T1000 (cell line): ENCODE measurements around the gene RNF8.
A peak's percentile ranks its signal among the peaks of the same experiment; 100 is the strongest.
"Not testable (repeated sequence)": the region's sequence is repeated elsewhere in the genome, so short reads cannot be mapped to it uniquely, and the experiment has no call there.

ENCODE experiments used
- DNase-seq: peaks from one replicate; lab custom pipeline; 2025; ENCODE audit warnings: mixed read lengths; lab: John Stamatoyannopoulos, UW

The RNF8 gene, protein sequence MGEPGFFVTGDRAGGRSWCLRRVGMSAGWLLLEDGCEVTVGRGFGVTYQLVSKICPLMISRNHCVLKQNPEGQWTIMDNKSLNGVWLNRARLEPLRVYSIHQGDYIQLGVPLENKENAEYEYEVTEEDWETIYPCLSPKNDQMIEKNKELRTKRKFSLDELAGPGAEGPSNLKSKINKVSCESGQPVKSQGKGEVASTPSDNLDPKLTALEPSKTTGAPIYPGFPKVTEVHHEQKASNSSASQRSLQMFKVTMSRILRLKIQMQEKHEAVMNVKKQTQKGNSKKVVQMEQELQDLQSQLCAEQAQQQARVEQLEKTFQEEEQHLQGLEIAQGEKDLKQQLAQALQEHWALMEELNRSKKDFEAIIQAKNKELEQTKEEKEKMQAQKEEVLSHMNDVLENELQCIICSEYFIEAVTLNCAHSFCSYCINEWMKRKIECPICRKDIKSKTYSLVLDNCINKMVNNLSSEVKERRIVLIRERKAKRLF

DNA sequence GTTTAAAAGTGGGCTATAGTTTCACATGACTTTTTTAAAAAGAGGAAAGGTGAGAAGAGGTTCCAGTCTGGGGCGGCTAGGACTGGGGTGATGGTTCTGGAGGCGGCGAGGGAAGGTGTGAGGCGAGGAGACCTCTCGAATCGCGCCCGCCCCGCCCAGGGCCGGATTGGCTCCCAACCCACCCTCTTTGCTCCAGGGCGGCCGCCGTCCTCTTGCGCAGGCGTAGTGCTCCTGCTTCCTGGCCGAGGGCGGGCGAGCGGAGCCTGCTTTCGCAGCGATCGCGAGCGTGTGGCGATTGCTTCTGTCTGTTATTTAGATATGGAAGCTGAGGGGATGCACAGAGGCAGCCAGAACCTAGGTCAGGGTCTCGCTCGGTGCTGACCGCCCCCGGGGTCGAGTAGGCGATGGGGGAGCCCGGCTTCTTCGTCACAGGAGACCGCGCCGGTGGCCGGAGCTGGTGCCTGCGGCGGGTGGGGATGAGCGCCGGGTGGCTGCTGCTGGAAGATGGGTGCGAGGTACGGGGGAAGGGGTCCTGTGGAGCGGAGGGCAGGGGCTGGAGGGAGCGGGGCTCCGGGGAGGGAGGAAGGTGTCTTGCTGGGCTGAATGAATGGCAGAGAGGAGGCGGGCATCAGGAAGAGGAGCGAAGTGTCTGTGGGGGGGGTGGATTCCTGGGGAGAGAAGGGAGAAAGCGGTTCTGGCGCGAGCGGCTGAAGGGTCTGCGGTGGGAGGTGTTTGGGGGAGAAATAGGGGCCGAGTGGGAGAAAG is at the start of gene RNF8:
RNF8 (plus strand) TSS at position 223 of the 765 bp plus-strand sequence; CDS start at position 405, 182 bp downstream.
- peak; percentile 83 for DNase-seq

DNA sequence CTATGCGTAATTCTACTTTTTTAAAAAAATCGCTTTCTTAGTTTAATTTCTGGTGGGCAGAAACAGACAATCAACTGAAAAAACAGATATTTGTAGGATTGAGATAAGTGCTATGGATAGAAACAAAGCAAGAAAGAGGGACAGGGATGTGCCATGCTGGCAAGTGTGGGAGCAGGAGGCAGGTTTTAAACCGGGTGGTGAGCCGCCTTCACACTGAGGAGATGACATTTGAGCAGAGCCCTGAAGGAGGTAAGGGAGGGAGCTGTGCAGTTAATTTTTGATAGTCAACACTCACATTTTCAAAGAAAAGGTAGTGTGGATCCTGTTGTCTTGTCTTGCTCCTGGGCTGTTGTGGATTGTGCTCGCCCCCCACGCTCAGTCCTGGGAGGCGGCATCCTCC is 49.0 kb upstream of the RNF8 start:
- no peak for DNase-seq

DNA sequence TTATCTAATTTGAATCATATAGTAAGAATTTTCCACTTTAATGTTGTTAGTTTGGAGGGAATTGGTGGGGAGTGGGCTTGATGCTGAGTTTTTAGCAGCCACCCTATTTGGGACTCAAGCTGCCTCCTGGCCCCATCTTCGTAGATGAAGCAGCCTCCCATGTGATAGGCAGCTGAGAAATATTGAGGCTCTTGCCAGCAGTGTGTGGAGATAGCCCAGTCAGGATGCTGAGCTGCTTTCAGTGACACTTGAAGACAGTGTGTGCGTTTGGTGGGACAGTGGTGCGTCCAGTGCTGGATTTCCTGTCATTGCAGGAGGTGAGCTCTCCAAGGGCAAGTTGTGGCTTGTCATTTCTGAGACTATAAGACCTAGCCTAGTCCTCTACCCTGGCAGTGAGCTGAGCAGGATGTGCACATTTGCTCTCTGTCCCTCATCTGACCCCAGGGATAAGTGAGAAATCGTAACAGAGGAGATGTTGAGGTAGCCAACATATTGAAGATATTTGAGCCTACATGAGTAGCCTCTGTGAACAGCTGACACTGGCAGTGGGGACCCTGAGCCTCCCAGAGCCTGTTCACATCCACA is 47.9 kb upstream of the RNF8 start:
- DNase-seq = no peak

DNA sequence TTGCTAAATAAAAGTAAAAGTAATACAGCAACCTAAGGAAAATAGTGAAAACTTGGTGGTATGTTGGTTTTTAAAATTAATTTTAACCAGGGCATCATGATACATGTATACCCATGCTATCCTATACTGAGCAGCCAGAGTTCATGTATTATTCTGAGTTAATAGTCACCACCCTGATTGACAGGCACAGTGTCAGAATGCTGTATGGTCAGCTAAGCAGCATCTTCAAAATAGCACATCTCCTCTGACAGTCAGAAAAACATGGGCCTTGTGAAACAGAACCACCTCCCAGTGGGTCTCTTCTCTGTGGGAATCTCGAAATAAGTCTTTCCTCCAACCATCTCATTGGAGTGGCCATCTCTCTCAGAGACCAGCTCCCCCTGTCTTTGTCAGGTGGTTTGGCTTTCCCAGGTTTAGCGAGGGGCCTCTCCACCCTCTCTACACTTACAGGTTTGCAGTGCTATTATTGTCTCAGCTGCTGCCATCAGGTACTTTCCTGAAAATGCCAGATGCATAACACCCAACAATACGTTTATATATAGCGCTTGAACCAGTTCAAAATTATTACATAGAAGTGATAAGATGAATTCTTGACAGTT is 47.1 kb upstream of the RNF8 start:
- no peak for DNase-seq

DNA sequence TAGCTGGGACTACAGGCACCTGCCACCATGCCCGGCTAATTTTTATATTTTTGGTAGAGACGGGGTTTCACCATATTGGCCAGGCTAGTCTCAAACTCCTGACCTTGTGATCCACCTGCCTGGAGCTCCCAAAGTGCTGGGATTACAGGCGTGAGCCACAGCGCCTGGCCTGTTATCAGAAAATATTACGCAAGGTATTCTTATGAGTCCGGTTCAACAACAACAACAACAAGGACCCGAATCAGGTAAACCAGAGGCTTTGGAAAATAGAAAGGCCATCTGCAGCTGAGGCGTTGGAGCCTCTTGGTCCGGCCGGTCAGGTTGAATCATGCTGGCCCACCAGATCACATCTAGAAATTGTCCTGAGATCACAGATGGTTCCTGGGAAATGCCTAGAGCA is 46.3 kb upstream of the RNF8 start:
- DNase-seq = not testable (repeated sequence)

DNA sequence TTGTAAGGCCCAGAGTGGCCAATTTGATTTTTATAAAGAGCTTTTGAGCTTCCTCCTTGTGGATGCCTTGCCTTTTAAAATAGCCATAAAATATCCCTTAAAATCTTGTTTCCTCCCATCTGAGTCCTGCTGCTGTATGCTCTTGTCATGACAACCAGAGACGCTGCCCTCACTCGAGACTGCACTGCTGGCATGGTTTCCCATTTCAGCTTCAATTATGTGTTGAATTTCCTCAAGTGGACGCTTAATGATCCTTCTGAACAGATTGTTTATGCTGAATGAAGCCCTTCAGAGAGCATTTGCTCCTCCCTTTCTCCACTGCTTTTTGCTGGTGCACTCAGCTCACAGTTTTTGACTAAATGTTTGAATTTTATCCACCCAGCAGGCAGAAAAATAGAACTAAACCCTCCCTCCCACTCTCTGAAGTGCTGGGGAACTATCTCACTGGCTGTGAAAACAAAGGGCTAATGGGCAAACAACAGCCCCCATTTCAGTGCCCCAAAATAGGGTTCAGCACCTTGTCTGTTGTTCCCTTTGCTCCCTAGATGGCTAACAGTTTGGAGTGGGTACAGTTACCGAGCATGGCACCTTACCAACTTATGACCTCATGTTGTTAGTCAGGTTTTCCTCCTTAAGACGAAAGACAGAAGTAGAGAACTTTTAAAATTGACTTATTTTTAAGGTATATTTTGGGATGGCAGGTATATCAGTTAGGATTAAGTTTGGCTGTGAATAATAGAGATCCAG is 45.5 kb upstream of the RNF8 start:
- DNase-seq = no peak

DNA sequence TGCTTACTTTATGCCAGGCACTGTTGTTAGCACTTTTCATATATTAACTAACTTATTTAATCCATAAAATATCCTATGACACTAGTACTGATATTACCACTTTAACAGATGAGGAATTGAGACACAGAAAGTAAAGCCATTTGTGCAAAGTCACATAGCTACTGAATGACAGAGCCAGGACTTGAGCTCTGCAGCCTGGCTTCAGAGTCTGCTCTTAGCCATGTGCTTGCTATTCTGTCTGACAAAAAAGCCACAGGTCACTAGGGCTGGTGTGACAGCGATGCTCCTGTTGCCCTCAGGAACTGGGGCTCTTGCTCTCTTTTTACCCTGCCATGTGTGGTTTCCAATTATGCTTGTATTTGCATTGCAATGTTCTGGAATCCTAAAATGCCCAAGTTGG is 44.7 kb upstream of the RNF8 start:
- no peak for DNase-seq

DNA sequence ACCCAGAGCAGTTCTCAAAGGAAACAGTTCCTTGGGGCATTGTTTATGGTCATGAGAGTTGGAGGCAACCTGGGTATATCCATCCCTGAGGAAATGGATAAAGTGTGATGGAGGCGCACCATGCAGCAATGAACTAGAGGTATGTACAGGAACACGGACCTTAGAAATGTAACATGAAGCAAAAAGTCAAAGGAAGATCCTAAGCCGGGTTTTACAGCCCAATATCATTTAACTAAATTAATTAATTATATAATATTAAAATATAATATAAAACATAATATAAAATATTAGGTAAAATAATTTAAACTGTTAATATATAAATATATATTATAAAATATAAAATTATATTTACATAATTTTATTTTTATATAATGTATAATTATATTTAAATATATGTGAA is 44.1 kb upstream of the RNF8 start:
- DNase-seq = no peak

DNA sequence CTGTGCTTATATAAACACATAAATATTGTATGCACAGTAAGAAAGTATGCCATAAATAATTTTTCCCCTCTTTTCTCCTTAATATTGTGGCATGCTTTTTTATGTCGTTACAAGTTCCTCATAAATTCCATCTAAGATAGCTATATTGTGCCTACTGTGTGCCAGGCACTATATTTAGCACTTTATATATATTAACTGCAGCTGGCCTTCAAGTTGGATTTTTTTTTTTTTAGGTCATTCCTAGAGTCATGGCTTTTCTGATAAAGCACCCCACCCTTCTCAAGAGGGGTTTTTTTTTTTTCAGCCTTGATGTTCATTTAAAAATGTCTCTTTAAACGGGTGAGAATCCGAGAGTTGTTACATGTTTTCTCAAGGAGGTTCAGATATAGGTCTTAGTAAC is 42.8 kb upstream of the RNF8 start:
- no peak for DNase-seq

DNA sequence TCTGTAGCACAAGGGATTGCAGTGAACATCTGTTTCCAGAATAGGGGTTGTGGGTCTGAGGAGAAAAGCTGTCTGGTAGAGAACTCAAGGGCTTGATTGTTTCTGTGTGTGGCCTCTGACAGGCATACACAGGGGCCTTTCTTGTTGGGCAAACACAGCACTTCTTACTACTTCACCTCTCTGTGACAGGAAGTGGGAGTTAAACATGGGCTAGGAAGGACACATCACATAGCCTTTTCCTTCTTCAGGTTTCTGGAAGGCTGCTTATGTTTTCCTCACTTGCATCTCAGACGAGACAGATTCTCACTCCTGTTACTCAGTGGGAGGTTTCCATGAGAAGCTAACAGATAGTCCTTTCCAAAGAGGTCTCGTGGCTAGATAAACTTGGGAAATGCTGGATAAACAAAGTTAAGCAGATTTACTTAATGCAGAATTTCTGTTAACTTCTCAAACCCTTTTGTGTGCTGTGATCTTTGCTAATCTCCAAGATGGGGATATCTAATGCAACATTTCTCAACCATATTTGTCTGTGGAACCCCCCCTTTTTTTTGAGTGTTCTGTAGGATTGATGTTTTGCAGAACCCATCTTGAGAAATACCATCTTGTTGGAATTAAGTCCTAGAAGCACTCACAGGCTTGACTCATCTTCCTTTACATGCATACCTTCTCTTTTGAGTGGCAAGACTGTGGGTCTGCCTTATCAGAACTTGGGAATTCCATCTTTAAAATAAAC is 41.9 kb upstream of the RNF8 start:
- no peak for DNase-seq

DNA sequence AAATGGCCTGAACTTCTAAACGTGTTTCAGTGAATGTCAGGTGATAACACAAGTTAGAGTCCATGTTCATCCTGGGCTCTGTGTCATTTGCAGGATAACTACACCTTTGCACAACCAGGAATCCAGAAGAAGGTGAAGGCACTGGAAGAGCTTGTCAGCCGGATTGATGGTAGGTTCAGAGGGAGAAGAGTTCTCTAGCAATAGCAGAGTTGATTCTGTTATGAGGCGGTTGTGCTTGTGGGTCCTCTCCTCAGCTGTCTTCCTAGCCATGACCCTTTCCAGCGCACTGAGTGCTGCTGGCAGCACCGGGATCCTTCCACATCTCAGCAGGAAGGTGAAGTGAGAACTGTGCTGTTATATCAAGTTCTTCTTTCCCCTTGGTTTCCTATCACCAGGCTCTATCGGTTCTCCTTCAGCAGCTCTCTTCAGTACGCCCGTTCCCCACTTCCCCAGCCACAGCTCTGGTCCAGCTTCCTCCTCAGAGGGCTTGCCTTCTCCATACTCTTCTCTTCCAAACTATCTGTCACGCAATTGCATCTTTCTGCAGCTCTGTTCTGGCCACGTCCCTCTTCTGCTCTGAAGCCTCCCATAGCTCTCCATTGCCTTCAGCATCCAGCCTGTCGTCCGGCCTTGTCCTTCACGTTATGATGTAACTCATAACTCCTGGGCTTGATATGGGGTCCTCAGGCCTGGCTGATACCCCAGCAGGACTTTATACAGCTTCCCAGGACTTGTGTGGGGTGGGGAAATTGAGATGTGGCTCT is 39.9 kb upstream of the RNF8 start:
- no peak for DNase-seq

DNA sequence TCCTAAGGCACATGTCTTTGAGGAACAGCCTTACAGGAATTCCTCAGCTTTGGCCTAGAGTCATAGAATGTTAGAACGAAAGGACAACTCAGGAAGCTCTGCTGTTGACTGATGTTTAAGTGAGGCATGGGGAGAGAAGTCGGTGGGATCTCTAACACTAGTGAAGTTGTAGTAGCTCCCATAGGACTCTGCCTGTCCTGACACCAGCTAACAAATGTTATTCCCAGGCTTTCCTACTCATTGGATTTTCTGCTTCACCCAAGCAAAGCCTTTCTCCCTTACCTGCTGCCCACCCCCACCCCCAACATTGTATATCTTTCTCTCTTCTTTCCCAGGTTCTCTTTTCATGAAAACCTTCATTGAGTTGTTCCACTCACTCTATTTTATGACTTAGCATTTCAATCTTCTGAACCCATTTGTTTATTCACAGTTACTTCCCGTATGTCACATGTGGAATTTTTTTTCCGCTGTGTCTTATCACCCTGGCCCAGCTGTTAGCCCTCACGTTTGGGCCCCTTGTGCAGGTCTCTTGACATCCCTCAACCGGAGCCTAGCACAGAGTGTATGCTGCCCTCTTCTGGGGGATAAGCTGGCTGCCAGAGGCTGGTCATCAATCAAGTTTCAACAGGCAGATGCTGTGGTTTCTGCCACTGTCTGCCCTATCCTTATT is 39.2 kb upstream of the RNF8 start:
- no peak for DNase-seq

DNA sequence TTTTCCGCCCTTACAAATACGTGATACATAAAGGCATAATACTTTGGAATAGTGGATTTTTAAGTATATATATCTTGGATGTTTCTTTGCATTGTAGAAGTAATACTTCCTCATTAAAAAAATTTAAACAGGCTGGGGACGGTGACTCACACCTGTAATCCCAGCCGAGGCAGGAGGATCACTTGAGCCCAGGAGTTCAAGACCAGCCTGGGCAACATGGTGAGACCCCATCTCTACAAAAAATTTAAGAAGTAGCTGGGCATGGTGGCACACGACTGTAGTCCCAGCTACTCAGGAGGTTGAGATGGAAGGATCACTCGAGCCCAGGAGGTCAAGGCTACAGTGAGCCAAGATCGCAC is 38.6 kb upstream of the RNF8 start:
- DNase-seq = no peak

DNA sequence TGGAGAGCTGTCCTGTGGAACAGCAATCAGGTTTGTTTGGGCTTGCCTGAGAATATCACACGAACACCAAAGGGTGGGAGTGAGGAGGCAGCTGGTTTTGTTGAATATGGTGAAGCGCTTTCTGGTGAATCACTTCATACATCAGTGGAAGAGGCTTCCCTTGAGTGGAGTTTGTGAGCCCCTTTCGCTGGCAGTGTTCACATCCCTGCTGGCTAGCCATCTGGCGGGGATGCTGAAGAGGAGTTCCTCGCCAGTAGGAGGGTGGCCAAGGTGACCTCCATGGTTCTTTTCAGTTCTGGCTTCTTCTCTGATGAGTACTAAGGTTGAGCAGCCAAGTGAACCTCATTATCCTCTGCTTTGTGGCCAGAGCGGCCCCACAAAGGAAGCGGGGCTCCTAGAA is 37.7 kb upstream of the RNF8 start:
- no peak for DNase-seq

DNA sequence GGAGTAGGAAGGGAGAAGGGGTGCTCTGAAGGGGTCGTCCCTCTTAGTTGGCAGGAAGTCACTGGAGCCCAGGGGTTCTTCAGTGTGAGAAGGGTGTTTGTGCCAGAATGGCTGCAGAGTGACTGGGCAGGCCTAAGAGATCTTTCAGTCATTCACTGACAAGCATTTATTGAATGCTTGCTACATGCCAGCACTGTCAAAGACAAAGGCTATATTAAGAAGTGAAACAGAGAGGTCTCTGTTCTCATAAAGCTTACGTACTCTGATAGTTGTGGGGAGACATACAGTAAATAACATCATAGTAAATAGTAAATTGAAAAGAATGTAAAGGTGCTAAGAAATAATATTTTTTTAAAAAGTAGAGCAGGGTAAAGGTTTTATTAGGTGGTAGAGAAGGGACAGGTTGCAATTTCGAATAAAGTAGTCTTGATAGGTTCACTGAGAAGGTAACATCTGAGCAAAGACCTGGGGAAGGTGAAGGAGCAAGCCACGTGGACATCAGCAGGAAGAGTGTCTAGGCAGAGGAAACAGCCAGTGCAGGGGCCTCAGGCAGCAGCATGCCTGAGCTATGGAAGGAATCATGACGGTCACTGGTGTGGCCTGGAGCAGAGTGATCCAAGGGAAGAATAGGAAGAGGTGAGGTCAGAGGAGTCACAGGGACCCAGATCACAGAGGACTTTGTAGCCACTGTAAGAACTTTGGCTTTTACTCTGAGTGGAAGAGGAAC is 36.3 kb upstream of the RNF8 start:
- DNase-seq = no peak

DNA sequence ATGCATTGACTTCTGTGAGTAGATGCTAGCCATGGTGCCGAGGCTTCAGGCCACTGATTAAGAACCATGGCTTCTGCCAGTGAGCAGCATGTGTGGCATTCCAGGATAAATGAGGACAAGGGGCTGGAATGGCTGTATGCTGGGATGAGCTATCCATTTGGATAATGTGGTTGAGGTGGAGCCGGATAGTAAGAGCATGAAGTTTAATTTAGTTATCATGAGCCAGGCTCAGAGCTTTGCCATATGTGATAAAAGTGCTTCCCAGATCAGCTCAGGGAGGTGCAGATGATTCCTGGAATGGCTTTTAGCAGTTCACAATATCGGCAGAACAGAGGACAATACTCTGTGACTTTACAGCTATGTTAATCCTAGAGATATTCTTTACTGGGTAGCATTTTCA is 34.6 kb upstream of the RNF8 start:
- no peak for DNase-seq

DNA sequence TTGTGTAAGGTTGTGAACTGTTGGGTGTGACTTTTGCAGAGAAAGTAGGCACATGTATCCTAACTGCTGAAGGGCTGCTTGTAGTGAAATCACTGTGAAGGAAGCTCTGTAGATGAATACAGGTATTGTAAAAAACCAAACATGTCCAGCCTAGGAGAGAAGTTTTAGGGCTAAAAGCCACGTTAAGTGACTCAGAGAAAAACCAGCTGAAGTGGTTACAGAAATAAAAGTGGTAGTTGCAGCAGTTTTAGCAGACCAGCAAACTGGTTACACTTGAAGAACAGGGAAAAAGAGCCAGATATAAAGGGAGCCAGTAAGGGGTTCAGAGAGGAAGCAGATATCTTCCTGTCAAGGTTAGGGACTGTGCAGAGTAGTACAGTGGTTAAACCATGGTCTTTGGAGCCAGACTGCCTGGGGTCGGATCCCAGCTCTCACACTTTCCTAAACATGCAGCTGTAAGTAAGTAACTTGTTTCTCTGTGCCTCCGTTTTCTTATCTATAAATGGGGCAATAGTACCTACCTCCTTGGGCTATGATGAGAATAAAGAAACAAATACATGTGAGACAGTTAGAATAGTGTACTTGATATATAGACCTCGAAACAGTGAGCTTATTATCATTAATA is 33.8 kb upstream of the RNF8 start:
- no peak for DNase-seq

DNA sequence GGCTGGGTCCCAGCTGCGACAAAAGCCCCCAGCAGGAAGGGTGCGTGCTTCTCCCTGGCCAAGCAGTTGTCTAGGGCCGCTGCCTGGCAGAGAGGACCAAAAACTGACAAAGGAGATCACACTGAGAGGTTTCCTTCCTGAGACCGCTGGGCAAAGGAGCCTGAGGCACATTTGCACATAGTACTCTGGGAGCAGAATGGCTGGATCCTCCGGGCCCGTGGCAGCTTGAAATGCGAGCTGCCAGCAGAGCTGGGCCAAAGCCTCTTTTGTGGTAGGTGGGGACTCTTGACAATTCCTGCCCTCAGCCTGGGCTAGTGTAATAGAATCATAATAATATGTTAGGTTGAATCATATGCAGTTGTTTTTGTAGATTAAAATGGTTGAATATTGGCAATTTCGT is 33.1 kb upstream of the RNF8 start:
- DNase-seq = no peak

DNA sequence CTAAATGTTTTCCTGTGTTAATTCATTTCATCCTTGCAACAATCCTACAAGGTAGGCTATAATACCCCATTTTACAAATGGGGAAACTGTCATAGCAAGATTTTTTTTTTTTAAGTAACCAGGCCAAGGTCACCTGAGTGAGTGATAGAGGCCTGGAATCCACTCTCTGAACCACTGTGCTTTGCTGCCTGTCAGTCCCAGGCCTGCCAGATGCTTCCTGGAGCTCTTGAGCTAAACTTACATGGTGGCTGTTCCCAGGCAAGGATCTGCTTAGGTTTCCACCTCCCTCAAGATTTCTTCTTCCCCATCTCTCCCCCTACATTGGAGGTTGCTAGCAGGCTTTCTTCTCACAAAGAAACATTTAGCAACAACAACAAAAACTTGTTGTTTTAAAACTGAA is 32.7 kb upstream of the RNF8 start:
- DNase-seq = no peak
